ENCODE results near the gene PNKD.
"Not testable (repeated sequence)": the region's sequence is repeated elsewhere in the genome, so short reads cannot be mapped to it uniquely, and the experiment has no call there.

The PNKD gene

GRCh38 chr2:218293715-218294429 is 23.6 kb downstream of the PNKD start:
- no peak for DNase-seq

GRCh38 chr2:218294430-218295022 is 24.2 kb downstream of the PNKD start:
- no peak for DNase-seq

- no peak for DNase-seq
Observed at GRCh38 chr2:218295029-218295428, 24.7 kb downstream of the PNKD start.

GRCh38 chr2:218296200-218296599 is 25.9 kb downstream of the PNKD start:
- DNase-seq: no peak

- DNase-seq: no peak
Observed at GRCh38 chr2:218296847-218297246, 26.5 kb downstream of the PNKD start.

- no peak for DNase-seq
Observed at GRCh38 chr2:218298314-218298875, 28.1 kb downstream of the PNKD start.

GRCh38 chr2:218300141-218300540 is 29.8 kb downstream of the PNKD start:
- no peak for DNase-seq

- peak; percentile 91 for DNase-seq
Observed at GRCh38 chr2:218301176-218301819, 31.0 kb downstream of the PNKD start.

GRCh38 chr2:218305383-218305782 is 35.1 kb downstream of the PNKD start:
- DNase-seq: no peak

- no peak for DNase-seq
Observed at GRCh38 chr2:218306184-218306920, 36.0 kb downstream of the PNKD start.

GRCh38 chr2:218307415-218308090 is 37.2 kb downstream of the PNKD start:
- no peak for DNase-seq

- no peak for DNase-seq
Observed at GRCh38 chr2:218310853-218311540, 40.7 kb downstream of the PNKD start.

GRCh38 chr2:218311541-218312266 is 41.4 kb downstream of the PNKD start:
- not testable (repeated sequence) for DNase-seq

- no peak for DNase-seq
Observed at GRCh38 chr2:218312267-218312756, 42.0 kb downstream of the PNKD start.

- no peak for DNase-seq
Observed at GRCh38 chr2:218313356-218313755, 43.0 kb downstream of the PNKD start.

- not testable (repeated sequence) for DNase-seq
Observed at GRCh38 chr2:218314764-218315163, 44.4 kb downstream of the PNKD start.

GRCh38 chr2:218315397-218315796 is 45.1 kb downstream of the PNKD start:
- DNase-seq: no peak

GRCh38 chr2:218317303-218317630 is 46.9 kb downstream of the PNKD start:
- no peak for DNase-seq

GRCh38 chr2:218317835-218318234 is 47.5 kb downstream of the PNKD start:
- DNase-seq: no peak

GRCh38 chr2:218318241-218318640 is 47.9 kb downstream of the PNKD start:
- no peak for DNase-seq

- no peak for DNase-seq
Observed at GRCh38 chr2:218319813-218320365, 49.6 kb downstream of the PNKD start.

Measured in NCI-H2029 (cell line).